GM11168 (cell line): ENCODE results near the gene C2CD2L.
"Not testable (repeated sequence)": the region's sequence is repeated elsewhere in the genome, so short reads cannot be mapped to it uniquely, and the experiment has no call there.

Experiments
- in situ Hi-C: fragments of 300-500 bp; cut with MboI; formaldehyde crosslinking; loops from one replicate; pipeline ENCODE4 v1.12.0; 2022; ENCODE audit warnings: low sequenced_read_pairs; ENCODE audit not compliant: unreplicated experiment

C2CD2L gene

GRCh38 chr11:119106564-119107537, at the start of gene C2CD2L:
TSS of gene C2CD2L (plus strand) at chr11:119107344. CDS start at chr11:119107742, 398 bp downstream.
- in situ Hi-C loops = no loop called here

GRCh38 chr11:119059128-119059527, 48.0 kb upstream of the C2CD2L start:
- in situ Hi-C loops = not testable (repeated sequence)

- in situ Hi-C loops = no loop called here
Measured at GRCh38 chr11:119061256-119061655, 45.9 kb upstream of the C2CD2L start.

- in situ Hi-C loops = no loop called here
Measured at GRCh38 chr11:119062779-119063178, 44.4 kb upstream of the C2CD2L start.

DNA sequence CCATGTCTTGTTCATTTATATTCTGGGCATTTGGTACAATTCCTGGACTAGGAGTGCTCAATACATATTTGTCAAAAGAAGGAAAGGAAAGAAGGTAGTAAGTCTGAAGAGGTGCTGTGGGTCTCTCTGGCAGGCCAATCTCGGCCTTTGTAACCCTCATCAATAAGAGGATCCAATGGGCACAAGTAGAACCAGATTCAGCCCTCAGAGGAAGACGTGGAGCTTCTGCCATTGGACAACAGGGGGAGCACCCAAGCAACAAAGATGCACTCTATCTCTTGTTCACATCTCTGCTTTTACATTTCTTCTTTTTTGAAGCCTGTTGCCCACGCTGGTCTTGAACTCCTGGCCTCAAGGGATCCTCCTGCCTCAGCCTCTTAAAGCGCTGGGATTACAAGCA, 41.8 kb upstream of the C2CD2L start:
- in situ Hi-C loops = no loop called here

DNA sequence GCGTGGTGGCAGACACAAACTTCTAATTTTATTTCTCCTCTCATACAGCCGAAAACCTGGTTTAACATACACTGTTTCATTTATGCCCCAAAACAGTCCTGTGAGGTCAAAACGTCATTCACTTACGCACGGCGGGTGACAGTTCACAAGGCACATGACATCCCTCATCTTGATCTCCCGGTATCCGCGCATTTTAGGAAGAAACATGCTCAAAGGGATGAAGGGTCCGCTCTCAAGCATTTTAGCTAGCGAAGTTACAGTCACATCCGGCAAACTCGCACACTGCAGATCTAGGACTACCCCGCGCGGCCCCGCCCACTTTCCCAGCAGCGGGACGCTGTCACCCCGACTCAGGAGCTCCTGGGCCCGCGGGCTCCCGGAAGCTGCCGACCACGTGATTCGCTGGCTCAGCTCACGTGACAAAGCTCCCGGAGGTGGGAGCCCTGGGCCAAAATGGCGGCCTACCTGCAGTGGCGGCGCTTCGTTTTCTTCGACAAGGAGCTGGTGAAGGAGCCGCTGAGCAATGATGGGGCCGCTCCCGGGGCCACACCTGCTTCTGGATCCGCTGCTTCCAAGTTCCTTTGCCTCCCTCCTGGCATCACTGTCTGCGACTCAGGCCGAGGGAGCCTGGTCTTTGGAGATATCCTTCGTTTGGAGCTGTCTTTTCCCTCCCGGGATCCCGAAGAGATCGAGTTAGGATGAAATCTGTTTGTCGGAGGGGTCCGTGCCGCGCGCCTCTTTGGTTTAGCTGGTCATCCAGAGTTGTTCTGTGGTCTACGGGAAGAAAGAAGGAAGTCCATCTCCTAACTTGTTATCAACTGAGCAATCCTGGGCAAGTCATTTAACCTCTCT, 39.5 kb upstream of the C2CD2L start, which contains the start of gene VPS11:
Gene VPS11, plus strand, starts transcription at position 448 of the 852 bp plus-strand sequence. Its CDS starts 6 bp downstream, at position 454.
- in situ Hi-C loops = no loop called here

GRCh38 chr11:119077839-119078238, 29.3 kb upstream of the C2CD2L start:
- in situ Hi-C loops = no loop called here

DNA sequence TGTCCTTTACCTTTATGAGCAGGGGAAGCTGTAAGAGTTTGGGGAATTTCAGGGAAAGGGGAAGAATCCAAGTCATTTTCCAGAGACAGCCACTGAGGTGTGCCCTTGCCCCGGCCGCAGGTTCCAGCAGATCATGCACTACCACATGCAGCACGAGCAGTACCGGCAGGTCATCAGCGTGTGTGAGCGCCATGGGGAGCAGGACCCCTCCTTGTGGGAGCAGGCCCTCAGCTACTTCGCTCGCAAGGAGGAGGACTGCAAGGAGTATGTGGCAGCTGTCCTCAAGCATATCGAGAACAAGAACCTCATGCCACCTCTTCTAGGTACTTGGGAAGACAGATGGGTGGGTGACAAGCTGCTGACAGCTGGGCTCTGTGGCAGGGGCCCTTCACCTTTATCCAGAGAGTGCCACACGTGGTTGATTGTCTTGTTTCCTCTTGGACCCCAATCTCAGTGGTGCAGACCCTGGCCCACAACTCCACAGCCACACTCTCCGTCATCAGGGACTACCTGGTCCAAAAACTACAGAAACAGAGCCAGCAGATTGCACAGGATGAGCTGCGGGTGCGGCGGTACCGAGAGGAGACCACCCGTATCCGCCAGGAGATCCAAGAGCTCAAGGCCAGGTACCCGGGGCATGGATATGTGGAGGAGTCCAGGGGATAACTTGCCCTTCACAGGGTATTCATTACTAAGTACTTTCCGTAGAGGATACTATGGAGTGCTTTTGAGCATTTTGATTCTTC, 28.3 kb upstream of the C2CD2L start:
- in situ Hi-C loops = no loop called here

GRCh38 chr11:119081682-119082260, 25.4 kb upstream of the C2CD2L start:
- in situ Hi-C loops = no loop called here

- in situ Hi-C loops = no loop called here
Measured at GRCh38 chr11:119084663-119085436, 22.3 kb upstream of the C2CD2L start, which contains the start of gene HMBS. TSS of gene HMBS (plus strand) at chr11:119084881. CDS start at chr11:119085034, 153 bp downstream.

DNA sequence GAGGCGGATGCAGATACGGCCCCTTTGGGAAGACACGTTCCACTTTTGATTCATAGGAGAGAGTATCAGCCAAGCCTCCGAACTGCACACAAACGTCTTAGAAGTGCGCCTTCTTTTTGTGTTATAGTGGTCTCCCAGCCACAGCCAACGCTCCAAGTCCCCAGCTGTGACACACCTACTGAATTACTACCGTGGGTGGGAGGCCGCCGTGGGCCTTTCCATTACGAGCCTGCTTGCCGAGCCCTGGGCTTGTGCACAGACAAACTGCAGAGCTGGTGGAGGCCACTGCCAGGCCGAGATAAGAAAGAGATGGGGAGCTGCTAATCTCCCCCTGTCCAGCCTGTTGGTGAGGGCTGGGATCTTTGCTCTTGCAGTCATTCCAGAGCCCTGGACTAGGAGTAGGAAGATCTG, 21.7 kb upstream of the C2CD2L start:
- in situ Hi-C loops = no loop called here

- in situ Hi-C loops = no loop called here
Measured at GRCh38 chr11:119087123-119087522, 20.0 kb upstream of the C2CD2L start.

- in situ Hi-C loops = no loop called here
Measured at GRCh38 chr11:119087747-119088241, 19.4 kb upstream of the C2CD2L start.

DNA sequence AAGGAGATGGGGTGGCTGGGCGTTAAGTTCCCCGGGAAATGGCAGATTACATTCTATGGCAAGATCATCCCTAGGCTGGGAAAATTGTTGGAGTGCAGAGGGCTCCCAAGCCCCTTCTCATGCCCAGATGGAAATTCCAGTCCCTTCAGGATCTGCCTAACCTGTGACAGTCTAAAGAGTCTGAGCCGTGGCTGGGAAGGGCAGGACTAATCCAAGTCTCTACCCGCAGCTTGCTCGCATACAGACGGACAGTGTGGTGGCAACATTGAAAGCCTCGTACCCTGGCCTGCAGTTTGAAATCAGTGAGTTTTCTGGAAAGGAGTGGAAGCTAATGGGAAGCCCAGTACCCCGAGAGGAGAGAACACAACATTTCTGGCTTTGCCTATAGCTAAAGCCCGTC, 18.7 kb upstream of the C2CD2L start:
- in situ Hi-C loops = no loop called here

GRCh38 chr11:119089319-119089718, 17.8 kb upstream of the C2CD2L start:
- in situ Hi-C loops = no loop called here

GRCh38 chr11:119091178-119091577, 16.0 kb upstream of the C2CD2L start:
- in situ Hi-C loops = no loop called here

GRCh38 chr11:119091966-119092879, 14.9 kb upstream of the C2CD2L start:
- in situ Hi-C loops = no loop called here
